NCI-H82 treated with DMSO at 0.1 percent for 48 hours (cell line): ENCODE results near the gene SLC30A5.
"Not testable (repeated sequence)": the region's sequence is repeated elsewhere in the genome, so short reads cannot be mapped to it uniquely, and the experiment has no call there.

ENCODE experiments used
- DNase-seq: peaks from one replicate; lab custom pipeline; 2025; ENCODE audit not compliant: unreplicated experiment; lab: John Stamatoyannopoulos, UW

SLC30A5 gene

GRCh38 chr5:69093771-69094482 is at the start of gene SLC30A5:
SLC30A5 (plus strand) TSS chr5:69094014; CDS start chr5:69094256, 242 bp downstream.
- peak; percentile 97 for DNase-seq

- DNase-seq, result not testable (repeated sequence)
Observed at GRCh38 chr5:69045213-69045612, 48.6 kb upstream of the SLC30A5 start.

- DNase-seq, result no peak
Observed at GRCh38 chr5:69046375-69046957, 47.3 kb upstream of the SLC30A5 start.

DNA sequence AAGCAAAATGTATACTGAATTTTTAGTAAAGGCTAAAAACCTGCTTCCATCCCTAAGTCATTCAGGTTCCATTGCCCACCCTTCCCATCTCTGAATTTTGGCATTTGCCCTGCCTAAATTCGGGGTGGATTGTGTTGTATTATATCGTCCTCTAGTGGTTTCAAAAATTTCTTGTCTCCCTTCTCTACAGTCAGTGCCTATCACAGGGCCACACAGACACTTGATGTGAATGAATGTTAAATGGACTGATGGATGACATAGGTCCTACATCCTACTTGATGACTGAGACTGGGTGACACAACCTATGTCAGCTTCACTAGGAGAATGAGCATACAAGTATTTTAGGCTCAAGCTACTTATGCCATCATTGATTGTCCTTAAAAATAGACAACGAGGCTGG is 45.6 kb upstream of the SLC30A5 start:
- DNase-seq, result no peak

GRCh38 chr5:69049151-69049550 is 44.7 kb upstream of the SLC30A5 start:
- DNase-seq, result no peak

- no peak for DNase-seq
Observed at GRCh38 chr5:69049796-69050195, 44.0 kb upstream of the SLC30A5 start.

DNA sequence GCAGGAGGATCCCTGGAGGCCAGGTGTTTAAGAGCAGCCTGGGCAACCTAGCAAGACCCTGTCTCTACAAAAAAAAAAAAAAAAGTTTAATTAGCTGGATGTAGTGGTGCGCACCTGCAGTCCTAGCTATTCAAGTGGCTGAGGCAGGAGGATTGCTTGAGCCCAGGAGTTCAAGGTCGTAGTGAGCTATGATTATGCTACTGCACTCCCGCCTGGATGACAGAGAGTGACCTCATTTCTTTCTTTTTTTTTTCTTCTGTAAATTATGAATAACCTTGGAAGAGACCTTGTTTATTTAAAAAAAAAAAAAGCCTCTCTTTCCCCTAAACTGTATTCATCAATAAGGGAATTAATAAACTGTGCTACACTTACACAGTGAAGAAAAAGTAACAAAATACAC is 43.6 kb upstream of the SLC30A5 start:
- no peak for DNase-seq

GRCh38 chr5:69052181-69052580 is 41.6 kb upstream of the SLC30A5 start:
- DNase-seq, result no peak

GRCh38 chr5:69074664-69075521 is 18.9 kb upstream of the SLC30A5 start:
- DNase-seq, result no peak

- DNase-seq, result no peak
Observed at GRCh38 chr5:69075522-69076179, 18.2 kb upstream of the SLC30A5 start.

GRCh38 chr5:69078921-69079540 is 14.8 kb upstream of the SLC30A5 start:
- no peak for DNase-seq

GRCh38 chr5:69079556-69079955 is 14.3 kb upstream of the SLC30A5 start:
- DNase-seq, result no peak

- DNase-seq, result no peak
Observed at GRCh38 chr5:69083412-69083811, 10.4 kb upstream of the SLC30A5 start.

DNA sequence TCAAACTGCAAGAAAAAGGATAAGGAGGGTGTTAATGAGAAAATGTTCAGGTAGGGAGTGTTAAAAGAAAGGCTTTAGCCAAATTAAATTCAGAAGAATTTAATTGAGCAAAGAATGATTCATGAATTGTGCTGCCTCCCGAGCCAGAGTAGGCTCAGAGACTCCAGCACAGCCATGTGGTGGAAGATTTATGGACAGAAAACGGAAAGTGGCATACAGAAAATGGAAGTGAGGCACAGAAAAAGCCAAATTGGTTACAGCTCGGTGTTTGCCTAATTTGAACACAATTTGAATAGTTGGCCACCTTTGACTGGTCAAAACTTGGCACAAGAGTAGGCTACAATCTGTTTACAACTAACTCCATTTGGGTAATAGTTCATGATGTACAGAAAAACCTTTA is 9.6 kb upstream of the SLC30A5 start:
- DNase-seq, result no peak

GRCh38 chr5:69084903-69085302 is 8.9 kb upstream of the SLC30A5 start:
- DNase-seq, result no peak

DNA sequence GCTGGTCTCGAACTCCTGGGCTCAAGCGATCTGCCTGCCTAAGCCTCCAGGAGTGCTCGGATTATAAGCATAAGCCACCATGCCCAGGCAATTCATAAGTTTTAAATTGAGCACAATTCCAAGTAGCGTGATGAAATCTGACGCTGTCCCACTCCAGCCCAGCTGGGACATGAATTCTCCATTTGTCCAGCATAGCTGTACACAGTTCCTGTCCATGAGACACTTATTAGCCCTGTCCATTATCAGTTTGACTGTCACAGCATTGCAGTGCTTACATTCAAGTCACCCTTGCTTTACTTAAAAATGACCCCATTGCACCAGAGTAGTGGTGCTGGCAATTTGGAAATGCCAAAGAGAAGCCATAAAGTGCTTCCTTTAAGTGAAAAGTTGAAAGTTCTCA is 7.6 kb upstream of the SLC30A5 start:
- no peak for DNase-seq

GRCh38 chr5:69088006-69088405 is 5.8 kb upstream of the SLC30A5 start:
- DNase-seq, result not testable (repeated sequence)

GRCh38 chr5:69090158-69090557 is 3.7 kb upstream of the SLC30A5 start:
- DNase-seq, result no peak

DNA sequence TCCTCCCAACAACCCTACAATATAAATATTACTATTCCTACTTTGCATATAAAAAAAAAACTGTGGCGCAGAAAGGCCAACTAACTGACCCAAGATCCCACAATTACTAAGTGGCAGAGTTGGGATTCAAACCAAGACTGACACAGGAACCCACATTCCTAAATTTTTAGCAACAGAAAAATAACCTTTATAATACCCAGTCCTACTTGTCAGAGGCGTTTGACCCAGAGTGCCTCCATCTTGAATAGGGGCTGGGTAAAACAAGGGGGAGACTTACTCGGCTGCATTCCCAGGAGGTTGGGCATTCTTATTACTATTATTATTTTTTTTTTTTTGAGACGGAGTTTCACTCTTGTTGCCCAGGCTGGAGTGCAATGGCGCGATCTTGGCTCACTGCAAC is 2.0 kb upstream of the SLC30A5 start:
- DNase-seq, result no peak

- no peak for DNase-seq
Observed at GRCh38 chr5:69092969-69093368, 845 bp upstream of the SLC30A5 start.

GRCh38 chr5:69099302-69099701 is 5.5 kb downstream of the SLC30A5 start:
- DNase-seq, result no peak
